Endothelial cell of umbilical vein (primary cell): ENCODE measurements around the gene GHITM. TPM values are rescaled to one million over a fixed set of nuclear protein-coding genes. Genes with fewer than 3 reads are reported as not detected.

Experiments
- BruUV-seq: library from RNA; stranded (reverse); fragments of 400-500 nt; replicated peaks from 2 replicates; lab custom pipeline; 2021; lab: Mats Ljungman, UMichigan
- CTCF ChIA-PET: fragments of 300-600, 350-600 bp; sonication (Branson Sonifier 250); formaldehyde crosslinking; loops from one replicate; lab custom pipeline; 2021; ENCODE audit warnings: antibody characterized with exemption, inconsistent platforms; lab: Charles Lee
- POLR2A ChIA-PET: fragments of 300-600, 350-600 bp; sonication (Branson Sonifier 250); formaldehyde crosslinking; loops from one replicate; lab custom pipeline; 2021; ENCODE audit warnings: antibody characterized with exemption, inconsistent platforms; lab: Charles Lee
- DNase-seq: peaks from one replicate; pipeline ENCODE4 v3.0.0-alpha.2; 2011; ENCODE audit warnings: low read depth, low spot score
- FAIRE-seq: peaks from 2 replicates; lab custom pipeline; 2011; peaks lifted over from hg19 to GRCh38; lab: Jason Lieb, UNC
- H2AFZ ChIP-seq: 2 replicates; pipeline ENCODE4 v1.6.0; 2012; ENCODE audit warnings: low read depth, low read length, control low read depth, inconsistent platforms
- H3K27ac ChIP-seq: 2 replicates; pipeline ENCODE4 v1.5.1; 2011; ENCODE audit warnings: low read depth, mild to moderate bottlenecking, control low read depth, low read length, moderate library complexity; ENCODE audit not compliant: insufficient read depth
- H3K27me3 ChIP-seq, 2 experiments: 2 replicates each; pipeline versions ENCODE4 v1.6.0 to v1.6.1; 2011; ENCODE audit warnings: low read length in 2 of 2, mixed read lengths in 1 of 2; ENCODE audit not compliant: control insufficient read depth in 2 of 2, insufficient read depth in 2 of 2
- H3K36me3 ChIP-seq, 2 experiments: 2 replicates in 1 of 2; 3 replicates in 1 of 2; pipeline ENCODE4 v1.5.1; 2011; ENCODE audit warnings: low read length in 2 of 2, mild to moderate bottlenecking in 1 of 2, moderate library complexity in 1 of 2; ENCODE audit not compliant: control insufficient read depth in 2 of 2, insufficient read depth in 2 of 2; ENCODE audit errors: extremely low read depth in 1 of 2
- H3K4me1 ChIP-seq: 3 replicates; pipeline ENCODE4 v1.5.1; 2011; ENCODE audit warnings: mild to moderate bottlenecking, low read length; ENCODE audit not compliant: control insufficient read depth, insufficient read depth; ENCODE audit errors: extremely low read depth
- H3K4me2 ChIP-seq: 2 replicates; pipeline ENCODE4 v1.6.1; 2011; ENCODE audit warnings: low read length, control low read depth, mixed read lengths; ENCODE audit not compliant: insufficient read depth
- H3K4me3 ChIP-seq, 3 experiments: fragments of 200-600 bp in 1 of 3; sonication (generic), shearing (Covaris generic) in 1 of 3; replicated peaks in 1 of 3; 2 replicates each; pipeline ENCODE4 v1.5.1; 2011 to 2016; ENCODE audit warnings: control low read depth in 3 of 3, low read length in 3 of 3, mild to moderate bottlenecking in 2 of 3, inconsistent platforms in 1 of 3, low read depth in 1 of 3, moderate library complexity in 1 of 3; ENCODE audit not compliant: insufficient read depth in 1 of 3
- H3K79me2 ChIP-seq: 2 replicates; pipeline ENCODE4 v1.6.0; 2012; ENCODE audit warnings: low read length, inconsistent platforms; ENCODE audit not compliant: control insufficient read depth, insufficient read depth
- H3K9ac ChIP-seq: replicated peaks from 2 replicates; pipeline ENCODE3; 2011; ENCODE audit warnings: low read length, control low read depth; ENCODE audit not compliant: insufficient read depth; ENCODE audit errors: extremely low read depth
- H3K9me1 ChIP-seq: replicated peaks from 3 replicates; pipeline ENCODE4 v1.6.0; 2011; ENCODE audit warnings: mild to moderate bottlenecking, low read length; ENCODE audit not compliant: control insufficient read depth, insufficient read depth; ENCODE audit errors: extremely low read depth
- H3K9me3 ChIP-seq: replicated peaks from 2 replicates; pipeline ENCODE4 v1.5.1; 2012; ENCODE audit warnings: low read length, inconsistent platforms; ENCODE audit not compliant: control insufficient read depth, insufficient read depth
- H4K20me1 ChIP-seq: replicated peaks from 2 replicates; pipeline ENCODE3; 2011; ENCODE audit warnings: mild to moderate bottlenecking, low read length; ENCODE audit not compliant: control insufficient read depth, insufficient read depth; ENCODE audit errors: extremely low read depth
- EZH2 ChIP-seq: IDR thresholded peaks from 2 replicates; pipeline ENCODE4 v1.6.1; 2012; ENCODE audit warnings: borderline replicate concordance, low read depth, mild to moderate bottlenecking, moderate library complexity, low read length, inconsistent platforms; ENCODE audit not compliant: severe bottlenecking
- FOS ChIP-seq: IDR thresholded peaks from 2 replicates; pipeline ENCODE4 v1.6.1; 2011; ENCODE audit warnings: mild to moderate bottlenecking, low read length, moderate library complexity, borderline replicate concordance; ENCODE audit not compliant: insufficient read depth
- GATA2 ChIP-seq: IDR thresholded peaks from 2 replicates; pipeline ENCODE4 v1.7.0; 2011; ENCODE audit warnings: low read depth, mild to moderate bottlenecking, moderate library complexity, mixed read lengths, low read length; ENCODE audit not compliant: insufficient read length, insufficient read depth
- JUN ChIP-seq: IDR thresholded peaks from 2 replicates; pipeline ENCODE4 v1.6.1; 2011; ENCODE audit warnings: borderline replicate concordance, low read depth; ENCODE audit not compliant: insufficient read length, insufficient read depth
- MYC ChIP-seq: IDR thresholded peaks from one replicate; pipeline ENCODE4 v1.6.1; 2011; ENCODE audit warnings: mild to moderate bottlenecking, low read depth, low read length
- POLR2A ChIP-seq: IDR thresholded peaks from 2 replicates; pipeline ENCODE4 v1.6.1; 2012; ENCODE audit warnings: low read depth, mild to moderate bottlenecking, control low read depth, low read length
- POLR2AphosphoS5 ChIP-seq: IDR thresholded peaks from 2 replicates; pipeline ENCODE4 v1.6.1; 2012; ENCODE audit warnings: low read depth, mild to moderate bottlenecking, control low read depth, low read length, moderate library complexity; ENCODE audit not compliant: insufficient read depth
- dilution Hi-C: fragments of 300-500 bp; cut with MboI; formaldehyde crosslinking; loops from one replicate; pipeline ENCODE4 v1.15.0; 2019; ENCODE audit warnings: low sequenced_read_pairs; ENCODE audit not compliant: extremely low pct_ligation_motif_present
- intact Hi-C: fragments of 100-400 bp; cut with micrococcal nuclease; formaldehyde crosslinking; loops from one replicate; pipeline ENCODE4 v1.10.0; 2022
- polyA plus RNA-seq, 4 experiments: library from polyadenylated mRNA; depleted of rRNA in 3 of 4; stranded (reverse) in 3 of 4; unstranded in 1 of 4; fragments of >200 nt; gene quantifications; 2 replicates each; pipeline versions ENCODE4 v1.2.1 to v1.2.3, GENCODE V29; 2011 to 2012; ENCODE audit warnings: missing spikeins in 1 of 4
- total RNA-seq: library from RNA; stranded (reverse); gene quantifications from 2 replicates; pipeline ENCODE4 v1.2.3, GENCODE V29; 2021
- TF ChIP-seq, protein P1 (sequence below): IDR thresholded peaks from 2 replicates; pipeline ENCODE4 v1.6.1; 2011; ENCODE audit not compliant: insufficient read depth, insufficient read length
- TF ChIP-seq, protein P2 (sequence below), 2 donors: IDR thresholded peaks; 1 replicate in 1 of 2; 2 replicates in 1 of 2; pipeline ENCODE4 v1.5.1; 2011; ENCODE audit warnings: low read length in 2 of 2, mild to moderate bottlenecking in 2 of 2, moderate library complexity in 2 of 2, control low read depth in 1 of 2, inconsistent platforms in 1 of 2, low read depth in 1 of 2; ENCODE audit not compliant: insufficient read depth in 1 of 2; ENCODE audit errors: extremely low read depth in 1 of 2

Gene GHITM
- total and polyA plus RNA-seq, 2 donors (not counting 3 experiments of a cell fraction or from before 2014, with no cell fraction given) = 113 to 122 TPM

DNA sequence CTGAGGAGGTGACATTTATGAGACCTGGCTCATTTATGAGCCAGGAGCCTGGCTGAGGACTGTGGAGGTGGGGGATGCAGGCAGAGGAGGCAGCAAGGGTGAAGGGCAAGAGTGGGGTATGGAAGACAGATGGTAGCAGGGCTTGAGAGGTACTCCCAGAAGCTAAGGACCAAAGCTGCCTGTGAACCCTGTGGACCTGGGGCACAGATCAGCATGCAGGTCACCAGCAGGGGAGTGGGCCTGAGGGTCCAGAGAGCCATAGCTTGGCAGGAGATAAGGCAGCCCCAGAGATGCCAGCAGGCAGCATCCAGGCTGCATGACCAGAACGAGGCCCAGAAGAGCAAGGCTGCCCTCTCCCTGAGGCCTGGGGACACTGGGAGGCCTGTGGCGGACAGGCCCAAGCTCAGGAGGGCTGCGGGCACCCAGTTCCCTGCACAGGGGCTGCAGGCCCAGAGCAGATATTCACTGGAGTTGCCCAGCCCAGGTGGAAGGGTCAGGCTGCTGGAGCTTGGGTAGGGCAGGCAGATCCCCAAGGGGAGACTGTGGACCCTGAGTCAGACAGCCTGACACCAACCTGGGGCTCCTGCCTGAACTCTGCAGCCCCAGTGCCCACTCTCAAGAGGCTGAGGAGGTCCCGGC is 37.6 kb downstream of the GHITM start:
- Histone ChIP-seq H3K27ac (no peak overlapping the region), H3K4me2 (no peak overlapping the region), H4K20me1 (no peaks in the 10 kb centered on the region), H3K9me3 (no peaks in the 10 kb centered on the region), H3K9me1 (no peaks in the 10 kb centered on the region), H3K27me3 (no peaks in the 10 kb centered on the region), H3K4me3 (no peak overlapping the region), H3K4me1 (no peaks in the 10 kb centered on the region), H3K79me2 (no peaks in the 10 kb centered on the region), H3K36me3 (no peaks in the 10 kb centered on the region), H2AFZ (no peak overlapping the region), H3K9ac (no peak overlapping the region)
- CTCF ChIA-PET = no interaction called here
- DNase-seq (no peak), FAIRE-seq (no peak)
- dilution Hi-C loops = no loop called here
- intact Hi-C loops = no loop called here
- POLR2A ChIA-PET = no interaction called here
- TF ChIP-seq FOS (no peak), EZH2 (no peak), POLR2AphosphoS5 (no peak), MYC (no peak), JUN (no peak), GATA2 (no peak), POLR2A (no peak)
- TF ChIP-seq, protein P1, sequence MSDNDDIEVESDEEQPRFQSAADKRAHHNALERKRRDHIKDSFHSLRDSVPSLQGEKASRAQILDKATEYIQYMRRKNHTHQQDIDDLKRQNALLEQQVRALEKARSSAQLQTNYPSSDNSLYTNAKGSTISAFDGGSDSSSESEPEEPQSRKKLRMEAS = no peak
- TF ChIP-seq, protein P2, sequence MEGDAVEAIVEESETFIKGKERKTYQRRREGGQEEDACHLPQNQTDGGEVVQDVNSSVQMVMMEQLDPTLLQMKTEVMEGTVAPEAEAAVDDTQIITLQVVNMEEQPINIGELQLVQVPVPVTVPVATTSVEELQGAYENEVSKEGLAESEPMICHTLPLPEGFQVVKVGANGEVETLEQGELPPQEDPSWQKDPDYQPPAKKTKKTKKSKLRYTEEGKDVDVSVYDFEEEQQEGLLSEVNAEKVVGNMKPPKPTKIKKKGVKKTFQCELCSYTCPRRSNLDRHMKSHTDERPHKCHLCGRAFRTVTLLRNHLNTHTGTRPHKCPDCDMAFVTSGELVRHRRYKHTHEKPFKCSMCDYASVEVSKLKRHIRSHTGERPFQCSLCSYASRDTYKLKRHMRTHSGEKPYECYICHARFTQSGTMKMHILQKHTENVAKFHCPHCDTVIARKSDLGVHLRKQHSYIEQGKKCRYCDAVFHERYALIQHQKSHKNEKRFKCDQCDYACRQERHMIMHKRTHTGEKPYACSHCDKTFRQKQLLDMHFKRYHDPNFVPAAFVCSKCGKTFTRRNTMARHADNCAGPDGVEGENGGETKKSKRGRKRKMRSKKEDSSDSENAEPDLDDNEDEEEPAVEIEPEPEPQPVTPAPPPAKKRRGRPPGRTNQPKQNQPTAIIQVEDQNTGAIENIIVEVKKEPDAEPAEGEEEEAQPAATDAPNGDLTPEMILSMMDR (IDR thresholded peaks at IDR 0.05; ENCODE audit: extremely low read depth in 1 of 2, insufficient read depth in 1 of 2, low read depth in 1 of 2, low read length in 2 of 2) = no peak
- no TSS peak for BruUV-seq
